Fibroblast of villous mesenchyme (primary cell): Measurements from ENCODE around the gene LGMN. TPM values are rescaled to one million over a fixed set of nuclear protein-coding genes. Genes with fewer than 3 reads are reported as not detected.
"Not testable (repeated sequence)": the region's sequence is repeated elsewhere in the genome, so short reads cannot be mapped to it uniquely, and the experiment has no call there.

ENCODE experiments used
- DNase-seq: peaks from one replicate; pipeline ENCODE4 v3.0.0-alpha.2; 2010; ENCODE audit warnings: low read depth
- H3K4me3 ChIP-seq: 2 replicates; pipeline ENCODE4 v1.5.1; 2011; ENCODE audit warnings: low read depth, mild to moderate bottlenecking, low read length
- total RNA-seq: library from RNA; depleted of rRNA; stranded (reverse); fragments of >200 nt; gene quantifications from 2 replicates; pipeline ENCODE4 v1.2.3, GENCODE V29; 2012
- TF ChIP-seq, protein P1 (sequence below): IDR thresholded peaks from 2 replicates; pipeline ENCODE4 v1.5.1; 2012; ENCODE audit warnings: low read depth, mild to moderate bottlenecking, low read length; ENCODE audit not compliant: insufficient read depth

Gene LGMN
- total RNA-seq, 1 donor = 41.5 TPM

DNA sequence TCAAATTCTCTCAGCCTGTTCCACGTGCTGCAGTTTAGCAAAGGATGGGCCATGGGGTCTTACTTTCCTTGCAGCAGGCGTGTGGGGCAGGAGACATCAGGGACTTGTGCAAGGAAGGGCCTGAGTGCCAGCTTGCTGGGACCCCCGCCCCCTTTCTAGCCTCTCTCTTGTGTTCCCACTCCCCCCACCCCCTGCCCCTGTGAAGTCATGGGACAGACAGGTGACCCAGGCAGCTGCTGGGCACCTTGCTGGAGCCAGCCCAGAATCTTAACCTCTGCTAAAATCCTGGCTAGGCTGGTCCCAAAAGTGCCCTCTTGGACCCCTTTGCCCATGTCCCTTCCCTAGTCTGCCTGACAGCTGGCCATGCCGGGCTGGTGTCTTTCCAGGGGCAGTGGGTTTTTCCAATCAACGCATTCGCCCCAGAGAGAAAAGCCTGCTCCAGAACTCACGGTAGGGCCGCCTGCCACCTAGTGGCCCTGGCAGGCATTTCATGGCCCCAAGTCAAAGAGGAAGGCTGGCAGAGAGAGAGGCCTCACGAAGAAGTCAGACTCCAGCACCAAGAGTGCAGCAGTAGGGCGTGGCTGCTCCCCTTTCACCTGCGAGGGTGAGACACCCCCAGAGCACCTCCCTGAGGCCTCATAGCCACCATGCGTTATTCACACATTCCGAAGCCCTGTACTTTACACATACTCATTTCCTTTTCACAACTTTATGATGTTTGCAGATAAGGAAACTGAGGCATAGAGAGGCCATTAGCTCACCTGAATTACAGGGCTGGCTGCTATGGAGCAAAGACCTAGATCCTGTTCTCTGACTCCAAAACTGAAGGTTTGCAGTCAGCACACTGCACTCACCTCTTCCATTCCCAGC is 67.4 kb downstream of the LGMN start:
- H3K4me3 ChIP-seq = no peak overlapping the region
- DNase-seq = peak; percentile 79
- TF ChIP-seq, protein P1, sequence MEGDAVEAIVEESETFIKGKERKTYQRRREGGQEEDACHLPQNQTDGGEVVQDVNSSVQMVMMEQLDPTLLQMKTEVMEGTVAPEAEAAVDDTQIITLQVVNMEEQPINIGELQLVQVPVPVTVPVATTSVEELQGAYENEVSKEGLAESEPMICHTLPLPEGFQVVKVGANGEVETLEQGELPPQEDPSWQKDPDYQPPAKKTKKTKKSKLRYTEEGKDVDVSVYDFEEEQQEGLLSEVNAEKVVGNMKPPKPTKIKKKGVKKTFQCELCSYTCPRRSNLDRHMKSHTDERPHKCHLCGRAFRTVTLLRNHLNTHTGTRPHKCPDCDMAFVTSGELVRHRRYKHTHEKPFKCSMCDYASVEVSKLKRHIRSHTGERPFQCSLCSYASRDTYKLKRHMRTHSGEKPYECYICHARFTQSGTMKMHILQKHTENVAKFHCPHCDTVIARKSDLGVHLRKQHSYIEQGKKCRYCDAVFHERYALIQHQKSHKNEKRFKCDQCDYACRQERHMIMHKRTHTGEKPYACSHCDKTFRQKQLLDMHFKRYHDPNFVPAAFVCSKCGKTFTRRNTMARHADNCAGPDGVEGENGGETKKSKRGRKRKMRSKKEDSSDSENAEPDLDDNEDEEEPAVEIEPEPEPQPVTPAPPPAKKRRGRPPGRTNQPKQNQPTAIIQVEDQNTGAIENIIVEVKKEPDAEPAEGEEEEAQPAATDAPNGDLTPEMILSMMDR = peak; percentile 99

DNA sequence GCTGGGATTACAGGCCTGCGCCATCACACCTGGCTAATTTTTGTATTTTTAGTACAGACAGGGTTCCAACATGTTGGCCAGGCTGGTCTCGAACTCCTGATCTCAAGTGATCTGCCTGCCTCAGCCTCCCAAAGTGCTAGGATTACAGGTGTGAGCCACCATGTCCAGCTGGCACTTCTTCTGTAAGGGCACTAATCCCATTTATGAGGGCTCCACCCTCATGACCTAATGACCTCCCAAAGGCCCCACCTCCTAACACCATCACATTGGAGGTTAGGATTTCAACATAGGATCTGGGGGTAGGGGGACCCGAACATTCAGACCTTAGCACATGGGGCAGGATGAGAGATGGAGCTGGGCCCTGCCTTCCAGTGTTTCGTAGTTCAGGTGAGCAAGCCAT is 68.1 kb downstream of the LGMN start:
- not testable (repeated sequence) for H3K4me3 ChIP-seq, DNase-seq

DNA sequence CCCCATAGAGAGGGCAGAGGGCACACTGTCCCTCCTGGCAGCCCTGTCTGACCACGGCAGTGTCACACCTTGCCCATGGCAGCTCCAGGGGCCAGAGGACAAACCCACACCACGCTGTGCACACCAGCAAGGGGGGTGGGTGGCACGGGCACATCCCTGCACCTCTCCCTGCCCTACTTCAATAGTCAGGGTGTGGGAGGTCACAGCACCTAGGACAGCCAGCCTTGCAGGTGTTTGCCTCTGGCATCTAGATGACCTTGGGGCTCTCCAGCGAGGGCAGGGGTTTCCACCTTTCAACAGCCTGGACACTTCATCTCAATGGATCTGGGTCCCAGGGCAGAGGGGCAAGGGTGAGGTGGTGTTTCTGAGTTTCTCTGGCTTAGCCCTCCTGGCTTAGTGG is 69.2 kb downstream of the LGMN start:
- TF ChIP-seq, protein P1 = no peak
- H3K4me3 ChIP-seq = no peak overlapping the region
- DNase-seq = no peak

DNA sequence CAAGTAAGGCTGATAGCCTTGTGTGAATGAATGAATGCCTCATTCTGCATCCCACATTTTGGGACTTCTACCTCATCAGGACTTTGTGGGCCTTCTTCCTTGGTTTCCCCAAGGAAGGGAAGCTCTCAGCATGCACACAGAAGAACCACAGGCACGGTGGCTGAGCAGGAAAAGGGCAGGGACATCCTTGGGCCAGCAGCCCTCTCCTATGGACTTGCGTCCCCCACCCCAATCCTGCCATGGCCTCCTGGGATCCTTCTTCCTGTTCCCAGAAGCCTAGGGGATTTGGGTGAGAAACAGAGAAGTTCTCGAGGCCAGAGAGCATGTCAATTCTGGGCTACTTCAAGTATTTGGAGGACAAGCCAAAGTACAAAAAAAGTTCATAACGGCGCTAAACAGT is 69.7 kb downstream of the LGMN start:
- no peak overlapping the region for H3K4me3 ChIP-seq
- no peak for DNase-seq
- TF ChIP-seq, protein P1 = no peak

DNA sequence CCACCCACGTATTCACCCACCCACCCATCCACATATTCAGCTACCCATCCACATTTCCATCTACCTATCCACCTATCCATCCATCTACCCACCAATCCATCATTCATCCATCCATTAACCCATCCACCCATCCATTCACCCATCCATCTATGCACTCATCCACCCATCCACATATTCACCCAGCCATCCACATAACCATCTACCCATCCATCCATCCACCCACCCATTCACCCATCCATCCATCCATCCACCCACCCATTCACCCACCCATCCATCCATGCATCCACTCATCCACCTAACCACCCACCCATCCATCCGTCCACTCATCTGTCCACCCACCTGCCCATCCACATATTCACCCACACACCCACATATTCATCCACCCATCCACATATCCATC is 70.5 kb downstream of the LGMN start:
- no peak overlapping the region for H3K4me3 ChIP-seq
- no peak for DNase-seq
- TF ChIP-seq, protein P1 = no peak

DNA sequence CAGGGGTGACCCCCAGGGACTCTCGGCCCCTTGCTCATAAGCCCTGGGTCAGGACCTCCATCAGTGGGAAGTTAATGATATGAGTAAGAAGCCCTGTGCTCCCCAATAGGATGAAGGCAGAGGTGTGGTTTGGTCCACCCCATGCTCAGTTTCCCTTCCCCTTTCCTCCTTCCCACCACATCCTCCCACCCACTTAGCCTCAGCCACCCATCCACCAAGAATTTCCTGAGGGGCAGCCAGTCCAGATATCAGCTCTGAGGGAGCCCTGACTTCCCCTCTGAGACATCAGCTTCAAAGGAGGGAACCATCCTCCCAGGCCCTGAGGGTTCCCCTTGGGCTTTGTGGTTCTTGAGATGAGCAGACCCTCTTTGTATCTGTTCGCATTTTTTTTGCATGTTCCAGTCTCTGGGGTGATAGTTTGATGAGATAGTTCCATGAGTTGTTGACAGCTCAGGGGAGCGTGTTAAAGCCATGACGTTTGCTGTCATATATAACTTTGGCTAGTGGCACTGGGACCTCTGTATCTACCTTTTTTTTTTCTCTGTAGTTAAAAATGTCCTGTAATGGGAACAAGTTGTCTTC is 71.2 kb downstream of the LGMN start:
- no peak for DNase-seq
- TF ChIP-seq, protein P1 = no peak
- no peak overlapping the region for H3K4me3 ChIP-seq

DNA sequence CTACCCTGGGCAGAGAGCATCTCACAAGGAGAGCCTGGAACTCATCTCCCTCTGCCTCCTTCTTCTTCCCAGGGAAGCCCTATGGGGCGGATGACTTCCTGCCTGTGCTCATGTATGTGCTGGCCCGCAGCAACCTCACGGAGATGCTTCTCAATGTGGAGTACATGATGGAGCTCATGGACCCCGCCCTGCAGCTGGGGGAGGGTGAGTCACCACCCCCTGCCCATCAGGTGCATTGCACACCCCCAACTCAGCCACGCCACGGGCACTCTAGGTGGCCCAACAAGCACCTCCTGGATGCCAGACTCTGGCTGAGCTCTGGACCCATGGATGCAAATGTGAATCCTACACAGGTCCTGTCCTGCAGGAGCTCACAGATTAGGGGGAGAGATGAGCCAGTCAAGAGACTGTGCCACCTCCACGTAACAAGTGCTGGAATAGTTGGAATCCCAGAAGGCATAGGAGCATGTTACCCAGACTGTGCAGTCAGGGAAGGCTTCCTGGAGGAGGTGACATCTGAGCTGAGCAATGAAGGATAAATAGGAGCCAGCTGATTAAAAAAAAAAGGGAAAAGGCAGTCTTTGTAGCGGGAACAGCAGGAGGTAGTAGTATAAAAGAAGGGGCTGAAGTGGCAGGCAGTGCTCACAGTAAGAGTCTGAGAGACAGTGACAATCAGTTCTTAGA is 71.9 kb downstream of the LGMN start:
- TF ChIP-seq, protein P1 = no peak
- DNase-seq = no peak
- H3K4me3 ChIP-seq = no peak overlapping the region
